LHCN-M2 (cell line): ENCODE measurements around the gene THEM5. TPM values are rescaled to one million over a fixed set of nuclear protein-coding genes. Genes with fewer than 3 reads are reported as not detected.
A peak's percentile ranks its signal among the peaks of the same experiment; 100 is the strongest.

Experiments
- DNase-seq: peaks from one replicate; pipeline ENCODE4 v3.0.0-alpha.2; 2012; ENCODE audit warnings: low read depth
- total RNA-seq: library from RNA; depleted of rRNA; stranded (reverse); fragments of >200 nt; gene quantifications from 2 replicates; pipeline ENCODE4 v1.2.3, GENCODE V29; 2014

THEM5 gene
- total RNA-seq, 1 experiment from 2014 or later, result not detected

DNA sequence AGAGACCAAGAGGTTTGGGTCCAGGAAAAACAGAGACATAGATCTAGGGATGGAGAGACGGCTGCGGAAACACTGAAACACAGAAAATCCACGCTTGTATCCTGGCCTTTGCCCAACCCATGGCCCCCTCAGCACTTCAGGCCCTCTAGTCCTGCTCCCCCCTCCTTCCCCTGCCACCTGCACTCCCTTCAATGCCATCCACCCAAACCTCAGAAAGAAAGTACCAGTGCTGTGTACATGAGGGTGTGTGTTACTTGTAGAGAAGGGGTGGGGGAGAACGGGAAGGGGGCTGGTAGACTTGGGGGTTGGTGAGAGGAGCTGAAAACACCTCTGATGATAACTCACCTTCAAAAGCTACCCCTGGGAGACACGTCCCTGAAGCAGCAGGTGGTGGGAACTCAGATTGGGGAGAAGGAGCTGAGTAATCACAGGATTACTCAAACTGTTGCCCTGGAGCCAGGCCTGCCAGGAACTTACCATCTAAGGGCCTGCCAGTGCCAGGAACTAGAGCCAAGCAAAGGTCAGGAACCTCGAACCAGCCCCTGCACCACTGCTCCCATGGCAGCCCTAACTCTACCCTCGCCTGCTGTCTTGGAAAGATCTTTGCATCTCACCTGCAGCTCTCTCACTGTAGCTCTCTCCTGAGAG is 33.4 kb downstream of the THEM5 start:
- DNase-seq, result peak; percentile 15

DNA sequence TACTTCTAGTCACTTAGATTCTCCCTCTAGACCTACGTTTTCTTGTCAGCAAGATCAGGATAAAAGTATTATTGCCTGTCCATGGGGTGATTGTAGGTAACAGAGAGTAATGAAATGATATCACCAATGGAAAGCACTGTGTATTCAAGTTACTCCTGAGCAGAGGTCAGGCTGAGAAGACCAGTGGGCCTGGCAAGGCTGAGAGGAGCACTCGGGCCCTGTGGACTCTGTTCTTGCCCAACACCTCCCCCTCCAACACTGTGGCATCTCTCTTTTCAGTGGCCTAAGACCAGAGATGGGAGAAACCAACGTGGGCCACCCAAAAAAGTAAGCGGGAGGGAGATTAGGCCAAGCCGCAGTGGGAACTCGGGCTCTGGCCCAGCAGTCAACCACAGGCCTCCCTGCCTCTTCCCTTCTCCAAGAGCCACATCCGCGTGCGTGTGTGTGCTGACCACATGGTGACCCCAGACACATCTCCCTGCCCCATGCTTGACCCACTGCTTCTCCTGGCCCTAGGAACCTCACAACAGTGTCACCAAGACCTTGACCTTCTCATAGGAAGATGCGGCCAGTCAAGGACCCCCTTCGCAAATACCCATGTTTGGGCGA is 34.2 kb downstream of the THEM5 start:
- no peak for DNase-seq

DNA sequence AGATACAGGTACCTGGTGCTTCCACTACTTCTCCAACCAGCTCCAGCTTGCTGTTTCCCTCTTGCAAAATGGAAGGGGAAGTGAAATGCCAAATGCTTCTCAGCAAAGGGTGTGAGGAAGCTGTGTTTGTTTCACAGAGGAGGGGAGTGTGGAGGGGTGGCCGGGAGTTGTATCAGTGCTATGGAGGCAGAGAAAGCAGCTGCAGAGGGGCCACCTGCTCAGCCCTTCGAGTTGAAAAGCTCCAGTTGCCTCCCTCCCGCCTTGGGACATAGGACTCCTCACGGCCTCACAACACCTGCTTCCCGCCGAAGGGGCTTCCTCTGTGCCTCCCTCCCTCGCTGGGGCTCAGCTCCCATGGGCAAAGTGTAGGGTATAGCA is 36.2 kb downstream of the THEM5 start:
- DNase-seq, result no peak

DNA sequence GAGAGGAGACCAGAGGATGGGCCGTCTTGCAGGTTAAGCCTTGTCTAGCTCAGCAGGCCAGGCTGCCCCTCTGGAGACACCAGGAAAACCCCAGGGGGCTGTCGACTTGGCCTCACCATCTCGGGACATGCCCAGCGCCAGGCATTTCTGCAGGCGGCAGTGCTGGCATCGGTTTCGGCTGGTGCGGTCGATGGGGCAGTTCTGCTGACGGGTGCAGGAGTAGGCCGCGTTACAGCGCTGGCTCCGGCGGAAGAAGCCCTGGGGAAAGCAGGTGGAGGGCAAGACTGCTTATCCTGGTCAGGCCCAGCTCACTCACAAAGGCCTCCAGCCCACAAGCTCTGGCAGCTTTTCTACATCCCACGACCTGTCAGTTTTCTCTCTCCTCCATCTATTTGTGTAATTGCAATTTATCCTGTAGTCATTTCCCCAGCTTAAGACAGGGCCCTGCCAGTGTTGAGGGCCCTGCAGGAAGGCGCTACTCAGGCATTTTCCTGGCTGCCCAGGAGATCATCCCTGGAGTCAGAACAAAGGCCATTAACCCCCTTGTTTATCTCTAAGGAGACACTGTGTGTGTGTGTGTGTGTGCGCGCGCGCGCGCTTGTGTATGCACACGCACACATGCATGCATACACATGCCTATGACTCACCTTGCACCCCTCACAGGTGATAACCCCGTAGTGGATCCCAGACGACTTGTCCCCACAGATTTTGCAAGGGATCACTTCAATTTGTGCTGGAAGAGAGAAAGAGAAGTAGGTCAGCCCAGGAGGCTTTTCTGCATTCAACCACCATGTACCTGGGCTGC is 36.8 kb downstream of the THEM5 start:
- DNase-seq, result no peak

DNA sequence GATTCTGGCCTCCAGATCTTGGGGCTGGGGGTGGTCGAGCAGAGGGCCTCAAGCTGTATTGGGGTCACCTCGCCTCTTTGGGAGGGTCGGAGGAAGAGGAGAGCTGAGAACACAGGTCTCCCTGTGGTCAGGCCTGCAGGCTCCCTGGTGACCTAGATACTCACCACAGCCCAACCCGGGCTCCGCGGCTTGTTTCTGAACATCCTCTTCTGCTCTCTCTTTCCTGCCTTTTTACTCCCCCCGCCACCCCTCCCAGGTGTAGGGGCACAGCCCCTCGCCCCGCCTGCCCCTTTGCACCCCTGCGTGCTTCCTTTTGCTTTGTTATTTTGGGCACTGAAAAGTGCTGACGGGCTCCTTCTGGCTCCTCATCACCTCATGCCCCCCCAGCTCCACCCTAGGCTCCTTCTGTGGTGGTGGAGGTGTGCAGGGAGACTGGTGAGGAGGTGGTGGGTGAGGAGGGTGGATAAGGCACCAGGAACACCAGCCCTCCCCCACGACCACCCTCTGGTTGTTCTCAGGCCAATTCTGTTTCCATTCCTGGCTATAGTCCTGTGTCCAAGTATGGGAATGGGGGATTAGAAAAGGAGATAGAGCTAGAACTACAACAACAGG is 37.7 kb downstream of the THEM5 start:
- DNase-seq, result no peak

DNA sequence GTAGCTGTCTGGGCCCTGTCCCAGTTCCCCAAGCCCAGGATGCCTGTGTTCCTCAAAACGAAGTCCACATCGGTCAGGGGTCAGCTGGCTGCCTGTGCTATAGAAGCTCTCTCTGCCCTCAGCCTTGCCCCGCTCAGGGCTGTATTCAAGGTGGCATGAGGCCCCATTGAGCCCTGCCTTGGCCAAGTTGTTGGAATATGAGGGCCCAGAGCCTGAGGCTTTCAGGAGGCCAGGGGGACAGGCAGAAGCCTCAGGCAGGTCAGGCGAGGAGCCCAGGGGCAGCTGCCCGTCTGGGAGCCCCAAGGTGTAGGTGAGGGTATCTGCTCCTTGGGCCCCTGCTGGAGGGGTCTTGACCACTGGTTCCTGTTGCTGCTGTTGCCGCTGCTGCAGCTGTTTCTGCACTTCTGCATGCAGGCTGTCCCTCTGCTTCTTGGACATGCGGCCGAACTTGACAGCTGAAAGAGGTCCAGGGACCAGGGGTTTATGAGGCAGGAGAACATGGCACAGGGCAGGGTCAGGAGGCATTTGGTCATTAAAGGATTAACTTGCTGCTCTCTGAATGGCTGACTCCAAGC is 38.5 kb downstream of the THEM5 start:
- DNase-seq, result no peak

DNA sequence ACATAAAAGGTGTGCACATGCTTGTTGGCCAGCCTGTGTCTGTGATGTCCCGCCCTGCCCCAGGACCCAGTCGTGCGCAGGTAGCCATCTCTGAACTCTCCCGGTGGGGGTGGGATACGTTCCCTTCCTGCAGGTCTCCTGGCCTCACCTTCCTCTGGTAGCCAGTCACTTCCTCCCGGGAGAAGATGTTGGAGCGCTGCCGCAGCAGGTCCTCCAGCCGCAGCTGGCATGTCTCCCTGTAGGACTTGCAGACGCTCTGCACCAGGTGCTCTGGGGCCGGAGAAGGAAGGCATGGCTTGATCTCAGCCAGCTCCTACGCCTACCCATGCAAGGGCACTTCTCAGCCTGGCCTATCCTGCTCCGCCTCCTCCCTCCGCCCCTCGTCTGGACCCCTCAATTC is 39.1 kb downstream of the THEM5 start:
- no peak for DNase-seq

DNA sequence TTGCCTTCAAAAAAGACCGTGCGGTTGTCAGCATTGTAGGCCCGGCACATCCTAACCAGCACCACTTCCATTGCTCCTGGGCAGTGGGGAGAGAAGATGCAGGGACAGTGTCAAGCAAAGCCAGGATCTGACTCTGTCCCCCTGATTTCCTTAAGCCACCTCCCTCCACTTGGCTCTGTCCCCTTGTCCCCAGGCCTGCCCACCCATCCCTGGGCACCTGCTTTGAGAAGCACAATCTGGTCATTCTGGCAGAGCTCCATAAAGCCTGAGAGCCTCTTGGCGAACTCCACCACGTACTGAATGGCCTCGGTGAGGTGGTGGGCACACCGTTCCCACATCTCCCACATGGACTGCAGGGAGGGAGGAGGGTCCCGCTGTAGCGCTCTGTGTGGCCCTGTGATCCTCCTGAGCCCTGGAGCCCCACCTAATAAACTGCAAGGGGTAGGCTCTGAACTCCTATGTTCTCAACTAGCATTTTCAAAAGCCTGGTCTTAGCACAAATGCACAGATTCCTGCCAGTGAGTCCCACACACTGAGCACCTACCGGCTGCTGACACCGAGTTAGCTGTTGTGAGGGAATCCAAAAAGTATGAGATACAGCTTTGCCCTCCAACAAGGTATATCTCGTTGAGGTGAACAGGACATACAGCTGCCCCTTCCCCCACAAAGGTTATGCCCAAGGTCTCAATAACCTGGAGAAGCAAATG is 40.1 kb downstream of the THEM5 start:
- no peak for DNase-seq

DNA sequence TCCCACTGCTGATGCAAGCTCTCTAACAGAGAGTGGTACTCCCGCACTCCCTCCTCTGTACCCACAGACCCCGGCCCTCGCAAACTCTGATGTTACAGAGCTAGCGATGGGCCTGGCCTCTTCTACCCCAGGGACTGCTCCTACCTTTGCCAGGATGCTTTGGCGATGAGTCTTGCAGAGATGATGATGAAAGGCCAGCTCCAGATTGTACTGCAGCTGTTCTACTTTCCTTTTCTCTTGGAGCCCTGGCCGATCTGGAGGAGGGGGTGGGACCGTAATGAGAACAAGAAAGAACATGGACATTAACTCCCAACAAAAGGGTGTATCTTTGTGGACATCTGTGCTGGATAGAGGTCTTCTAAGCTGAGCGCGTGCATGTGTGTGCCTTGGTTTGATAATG is 42.3 kb downstream of the THEM5 start:
- DNase-seq, result peak; percentile 86

DNA sequence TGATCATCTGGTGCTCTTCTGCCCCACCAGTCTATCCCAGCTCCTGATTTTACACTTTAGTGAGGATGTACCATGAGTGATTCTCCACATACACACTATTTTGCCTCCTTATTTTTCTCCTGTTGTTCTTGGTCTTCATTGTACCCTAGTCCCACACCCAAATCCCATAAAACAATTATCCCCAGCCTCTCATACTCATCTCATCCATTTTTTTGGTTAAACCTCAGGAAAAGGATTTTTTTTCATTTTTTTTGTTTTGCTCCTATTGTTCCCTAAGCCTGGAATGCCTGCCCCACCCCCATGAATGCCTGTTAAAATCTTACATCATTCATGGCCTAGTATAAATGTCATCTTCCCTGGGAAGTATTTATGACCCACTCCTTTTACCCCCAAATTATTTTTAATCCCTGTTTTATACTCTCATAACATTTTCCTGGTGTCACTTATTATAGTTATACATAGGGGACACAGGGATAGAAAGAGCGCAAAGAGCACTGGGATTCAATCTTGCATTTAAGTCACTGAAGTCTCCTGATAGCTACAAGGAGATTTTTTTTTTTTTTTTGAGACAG is 43.4 kb downstream of the THEM5 start:
- no peak for DNase-seq

DNA sequence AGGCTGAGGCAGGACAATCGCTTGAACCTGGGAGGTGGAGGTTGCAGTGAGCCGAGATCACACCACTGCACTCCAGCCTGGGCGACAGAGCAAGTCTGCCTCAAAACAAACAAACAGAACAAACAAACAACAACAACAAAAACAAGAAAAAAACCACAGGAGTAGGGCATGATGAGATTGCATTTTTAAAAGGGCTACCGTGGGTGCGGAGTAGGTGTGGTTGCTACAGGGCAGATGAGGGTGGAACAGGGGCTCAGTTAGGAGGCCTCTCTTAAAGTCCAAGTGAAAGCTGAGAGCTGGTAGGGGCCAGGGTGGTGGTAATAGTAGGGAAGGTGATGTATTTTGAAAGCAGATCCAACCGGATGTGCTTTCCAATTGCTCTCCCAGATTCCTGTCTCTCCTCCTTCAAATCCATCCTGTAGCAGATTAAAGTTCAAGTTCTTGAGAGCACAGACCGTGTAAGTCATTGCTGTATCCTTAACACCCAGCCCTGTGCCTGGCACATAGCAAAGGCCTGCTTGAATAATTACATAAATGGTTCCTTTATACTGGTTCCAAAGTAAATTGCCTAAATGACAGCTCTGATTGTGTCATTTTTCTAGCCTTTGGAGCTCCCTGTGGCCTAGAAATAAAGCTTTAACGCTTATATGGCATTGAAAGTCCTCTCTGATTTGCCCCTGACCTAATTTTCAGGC is 44.1 kb downstream of the THEM5 start:
- no peak for DNase-seq

DNA sequence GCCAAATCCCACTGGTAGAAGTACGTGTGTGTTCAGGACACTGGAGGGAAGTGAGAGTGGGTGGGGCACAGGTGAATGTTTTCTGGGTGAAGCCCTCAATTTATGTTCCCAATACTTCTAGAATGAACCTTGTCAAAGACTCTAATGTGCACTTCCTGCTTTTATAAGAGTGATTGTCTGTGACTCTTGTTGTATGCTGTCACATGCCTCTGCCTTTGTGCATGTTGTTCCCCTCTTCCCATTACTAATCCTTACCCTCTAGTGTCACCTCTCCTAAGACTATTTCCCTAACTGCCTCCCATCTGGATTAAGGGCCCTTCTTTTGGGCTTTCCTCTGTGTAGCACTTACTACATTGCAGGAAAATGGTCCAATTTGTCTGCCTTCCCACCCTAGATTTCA is 45.7 kb downstream of the THEM5 start:
- DNase-seq, result no peak

DNA sequence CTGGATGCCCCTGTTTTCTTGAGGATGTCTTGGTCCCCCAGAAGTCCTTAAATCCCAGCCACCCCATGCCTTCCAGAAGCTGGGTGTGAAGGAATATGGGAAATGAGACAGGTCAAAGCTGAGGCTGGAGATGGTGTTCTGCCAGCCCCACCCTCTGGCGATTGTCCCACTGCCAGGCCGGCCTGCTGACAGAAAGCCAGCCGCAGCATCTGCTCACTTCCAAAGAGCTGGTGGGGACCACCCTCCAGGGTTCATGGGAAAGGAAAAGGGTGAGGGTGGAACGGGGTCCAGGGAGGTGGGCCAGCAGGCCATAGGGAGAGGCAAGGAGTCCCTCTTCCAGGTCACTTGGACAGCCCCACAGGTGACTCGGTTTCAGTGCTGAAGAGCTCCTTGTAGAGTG is 46.4 kb downstream of the THEM5 start:
- no peak for DNase-seq

DNA sequence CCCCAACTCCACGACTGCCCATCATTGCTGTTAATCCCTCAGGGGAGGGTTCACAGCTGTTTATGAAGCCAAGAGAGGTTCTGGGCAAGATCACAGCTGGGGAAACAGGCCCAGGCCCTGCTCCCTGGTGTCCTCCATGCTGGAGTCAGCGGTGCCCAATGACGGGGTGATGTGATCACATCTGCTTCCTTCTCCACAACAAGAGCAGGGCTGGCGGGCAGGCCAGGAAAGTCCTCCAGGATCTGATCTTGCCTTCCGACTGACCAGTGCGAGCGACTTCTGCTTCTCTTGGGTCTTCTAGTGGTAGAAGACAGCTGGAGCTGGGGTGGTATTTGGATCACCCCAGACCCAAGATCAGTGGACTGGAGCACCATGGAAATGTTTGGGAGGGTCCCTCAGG is 47.3 kb downstream of the THEM5 start:
- no peak for DNase-seq

DNA sequence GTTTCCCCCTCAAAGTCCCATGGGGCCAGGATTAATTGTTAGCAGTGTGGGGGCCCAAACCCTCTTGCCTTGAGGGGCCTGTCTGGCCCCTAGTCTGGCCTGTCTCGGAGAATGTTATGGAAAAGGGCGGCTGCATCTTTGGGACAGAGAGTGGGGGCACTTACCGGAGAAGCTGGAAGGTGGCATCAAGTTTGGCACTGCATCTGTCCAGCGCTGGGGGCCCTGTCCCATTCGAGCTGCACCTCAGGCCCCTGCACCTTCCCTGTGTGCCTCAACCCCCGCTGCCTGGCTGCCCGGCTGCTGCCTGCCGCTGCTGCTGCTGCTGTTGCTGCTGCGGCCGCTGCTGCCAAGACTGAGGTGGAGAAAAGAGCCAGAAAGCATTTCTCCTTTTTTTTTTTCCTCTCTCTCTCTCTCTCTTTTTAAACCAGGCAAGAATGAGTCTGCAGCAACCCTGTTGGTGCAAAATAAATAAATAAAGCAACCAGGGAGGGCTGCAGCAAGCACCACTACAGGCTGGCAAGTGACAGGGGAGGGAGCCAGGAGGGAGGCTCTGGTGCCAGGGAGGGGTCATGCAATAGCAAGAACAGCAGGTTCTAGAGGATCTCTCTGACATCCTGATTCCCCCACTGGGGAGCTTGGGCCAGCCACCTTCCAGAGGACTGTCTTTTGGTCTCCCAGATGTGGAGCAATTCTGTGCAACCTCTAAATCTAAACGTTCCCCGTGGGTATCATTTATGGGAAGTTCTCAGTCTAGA is 48.3 kb downstream of the THEM5 start, which contains the start of gene LINGO4:
Gene LINGO4, minus strand, starts transcription at position 354 of the 755 bp plus-strand sequence. CDS start 2,715 bp downstream, outside the sequence.
- DNase-seq, result no peak

DNA sequence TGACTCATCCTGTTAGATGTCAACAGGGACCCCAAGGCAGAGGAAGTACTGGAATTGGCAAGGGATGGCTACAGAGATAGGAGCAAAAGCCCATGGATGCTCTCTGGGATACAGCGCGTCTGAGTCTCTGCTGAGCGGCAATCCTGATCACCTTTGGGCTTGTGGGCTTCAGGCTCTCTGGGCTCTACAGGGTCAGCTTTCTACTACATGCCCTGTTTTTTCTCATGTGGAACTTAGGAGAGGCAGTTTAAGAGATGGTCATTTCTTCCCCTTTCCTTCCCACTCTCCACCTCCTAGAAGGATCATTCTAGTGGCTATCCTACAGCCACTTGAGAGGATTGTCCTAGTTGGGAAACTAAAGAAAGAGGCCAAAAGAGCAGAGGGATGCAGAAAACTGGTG is 49.6 kb downstream of the THEM5 start:
- no peak for DNase-seq

DNA sequence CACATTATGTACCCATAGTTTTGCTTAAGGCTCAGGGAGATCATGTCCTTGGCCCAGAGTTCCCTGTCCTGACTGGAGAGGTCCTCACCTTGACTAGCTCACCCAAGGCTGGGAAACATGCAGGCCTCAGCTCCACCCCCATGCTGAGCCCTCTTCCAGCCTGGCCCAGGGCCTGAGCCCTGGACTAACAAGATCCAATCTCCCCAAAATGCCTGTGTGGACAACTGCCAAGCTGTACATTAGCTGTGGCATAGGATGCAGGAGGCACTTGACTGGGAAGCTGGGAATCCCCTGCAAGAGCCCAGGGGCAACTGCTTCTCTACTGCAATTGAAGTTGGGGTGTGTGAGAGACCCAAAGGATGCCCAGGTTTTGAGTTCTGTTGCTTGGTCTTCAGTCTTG is 50.3 kb downstream of the THEM5 start:
- DNase-seq, result no peak

DNA sequence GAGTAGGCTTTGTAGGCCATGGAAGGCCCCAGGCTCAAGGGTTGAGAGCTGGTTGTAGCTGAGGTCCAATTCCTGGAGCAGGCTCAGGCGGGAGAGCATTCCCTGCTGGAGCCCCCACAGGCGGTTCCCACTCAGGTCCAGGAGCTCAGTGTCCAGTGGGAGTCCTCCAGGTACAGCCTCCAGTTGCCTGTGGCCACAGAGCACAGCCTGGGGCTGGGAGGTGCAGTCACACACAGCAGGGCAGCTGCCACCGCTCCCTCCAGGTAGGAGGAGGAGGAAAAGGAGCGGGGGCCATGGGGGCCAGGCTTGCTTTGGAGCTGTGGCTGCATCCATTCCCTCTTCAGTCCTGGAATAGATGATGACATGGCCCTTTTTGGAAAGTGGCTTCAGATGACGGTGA is 51.1 kb downstream of the THEM5 start:
- no peak for DNase-seq

DNA sequence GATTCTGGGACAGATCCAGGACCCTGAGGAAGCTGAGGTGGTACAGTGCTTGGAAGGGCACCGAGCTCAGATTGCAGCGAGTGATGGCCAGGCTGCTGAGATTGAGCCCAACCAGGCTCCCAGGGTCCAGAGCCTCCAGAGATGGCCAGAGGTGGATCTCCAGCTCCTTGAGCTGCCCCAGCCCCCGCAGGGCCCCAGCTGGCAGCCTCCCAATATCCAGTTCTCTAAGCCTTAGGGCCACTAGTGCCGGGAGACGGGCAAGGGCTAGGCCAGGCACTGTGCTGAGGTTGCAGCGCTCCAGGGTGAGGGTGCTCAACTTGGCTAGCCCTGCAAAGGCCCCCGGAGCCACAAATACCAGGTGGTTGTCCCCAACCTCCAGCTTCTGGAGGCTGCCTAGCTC is 51.7 kb downstream of the THEM5 start:
- no peak for DNase-seq
